ENCODE data around the gene DDX42.

GRCh38 chr17:63828936-63829335 lies 55.0 kb downstream of the DDX42 start:
- TF ChIP-seq, protein P1, sequence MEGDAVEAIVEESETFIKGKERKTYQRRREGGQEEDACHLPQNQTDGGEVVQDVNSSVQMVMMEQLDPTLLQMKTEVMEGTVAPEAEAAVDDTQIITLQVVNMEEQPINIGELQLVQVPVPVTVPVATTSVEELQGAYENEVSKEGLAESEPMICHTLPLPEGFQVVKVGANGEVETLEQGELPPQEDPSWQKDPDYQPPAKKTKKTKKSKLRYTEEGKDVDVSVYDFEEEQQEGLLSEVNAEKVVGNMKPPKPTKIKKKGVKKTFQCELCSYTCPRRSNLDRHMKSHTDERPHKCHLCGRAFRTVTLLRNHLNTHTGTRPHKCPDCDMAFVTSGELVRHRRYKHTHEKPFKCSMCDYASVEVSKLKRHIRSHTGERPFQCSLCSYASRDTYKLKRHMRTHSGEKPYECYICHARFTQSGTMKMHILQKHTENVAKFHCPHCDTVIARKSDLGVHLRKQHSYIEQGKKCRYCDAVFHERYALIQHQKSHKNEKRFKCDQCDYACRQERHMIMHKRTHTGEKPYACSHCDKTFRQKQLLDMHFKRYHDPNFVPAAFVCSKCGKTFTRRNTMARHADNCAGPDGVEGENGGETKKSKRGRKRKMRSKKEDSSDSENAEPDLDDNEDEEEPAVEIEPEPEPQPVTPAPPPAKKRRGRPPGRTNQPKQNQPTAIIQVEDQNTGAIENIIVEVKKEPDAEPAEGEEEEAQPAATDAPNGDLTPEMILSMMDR (conservative IDR thresholded peaks at IDR 0.05; ENCODE audit: low read depth in 2 of 2): no peak
- TF ChIP-seq, protein P2, sequence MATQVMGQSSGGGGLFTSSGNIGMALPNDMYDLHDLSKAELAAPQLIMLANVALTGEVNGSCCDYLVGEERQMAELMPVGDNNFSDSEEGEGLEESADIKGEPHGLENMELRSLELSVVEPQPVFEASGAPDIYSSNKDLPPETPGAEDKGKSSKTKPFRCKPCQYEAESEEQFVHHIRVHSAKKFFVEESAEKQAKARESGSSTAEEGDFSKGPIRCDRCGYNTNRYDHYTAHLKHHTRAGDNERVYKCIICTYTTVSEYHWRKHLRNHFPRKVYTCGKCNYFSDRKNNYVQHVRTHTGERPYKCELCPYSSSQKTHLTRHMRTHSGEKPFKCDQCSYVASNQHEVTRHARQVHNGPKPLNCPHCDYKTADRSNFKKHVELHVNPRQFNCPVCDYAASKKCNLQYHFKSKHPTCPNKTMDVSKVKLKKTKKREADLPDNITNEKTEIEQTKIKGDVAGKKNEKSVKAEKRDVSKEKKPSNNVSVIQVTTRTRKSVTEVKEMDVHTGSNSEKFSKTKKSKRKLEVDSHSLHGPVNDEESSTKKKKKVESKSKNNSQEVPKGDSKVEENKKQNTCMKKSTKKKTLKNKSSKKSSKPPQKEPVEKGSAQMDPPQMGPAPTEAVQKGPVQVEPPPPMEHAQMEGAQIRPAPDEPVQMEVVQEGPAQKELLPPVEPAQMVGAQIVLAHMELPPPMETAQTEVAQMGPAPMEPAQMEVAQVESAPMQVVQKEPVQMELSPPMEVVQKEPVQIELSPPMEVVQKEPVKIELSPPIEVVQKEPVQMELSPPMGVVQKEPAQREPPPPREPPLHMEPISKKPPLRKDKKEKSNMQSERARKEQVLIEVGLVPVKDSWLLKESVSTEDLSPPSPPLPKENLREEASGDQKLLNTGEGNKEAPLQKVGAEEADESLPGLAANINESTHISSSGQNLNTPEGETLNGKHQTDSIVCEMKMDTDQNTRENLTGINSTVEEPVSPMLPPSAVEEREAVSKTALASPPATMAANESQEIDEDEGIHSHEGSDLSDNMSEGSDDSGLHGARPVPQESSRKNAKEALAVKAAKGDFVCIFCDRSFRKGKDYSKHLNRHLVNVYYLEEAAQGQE (IDR thresholded peaks at IDR 0.05; ENCODE audit: unreplicated experiment): no peak
- no peak for TF ChIP-seq EZH2 (IDR thresholded peaks at IDR 0.05; ENCODE audit: low read depth, unreplicated experiment)
